Measurements from ENCODE around the gene ERBB3. TPM values are rescaled to one million over a fixed set of nuclear protein-coding genes. Genes with fewer than 3 reads are reported as not detected.
"Not testable (repeated sequence)": the region's sequence is repeated elsewhere in the genome, so short reads cannot be mapped to it uniquely, and the experiment has no call there.

The ERBB3 gene
- polyA plus RNA-seq, 4 donors = 53.0 to 436 (median 106) TPM

DNA sequence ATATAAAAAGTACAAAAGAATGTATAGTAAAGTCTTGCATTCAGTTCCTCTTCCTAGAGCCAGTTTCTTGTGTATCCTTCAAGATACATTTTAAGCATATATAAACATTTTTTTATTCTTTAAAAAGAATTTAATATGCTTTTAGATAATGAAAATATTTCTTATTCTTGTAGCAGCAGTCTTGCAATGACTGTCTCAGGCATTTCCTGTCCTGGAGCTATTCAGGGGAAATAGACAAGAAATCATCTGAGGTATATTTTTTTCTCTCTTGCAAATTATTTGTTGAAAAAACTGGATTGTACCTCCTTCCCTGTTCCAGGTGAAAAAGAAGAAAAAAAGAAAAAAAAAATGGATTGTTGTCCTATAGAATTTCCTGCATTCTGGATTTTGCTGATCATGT, 17.0 kb upstream of the ERBB3 start:
- Histone ChIP-seq H3K27ac (ENCODE audit: low read depth in 1 of 3, low read length in 2 of 3) (no peak overlapping the region), H3K36me3 (ENCODE audit: control insufficient read depth in 3 of 3, insufficient read depth in 2 of 3, low read depth in 1 of 3, low read length in 3 of 3) (no peaks in the 10 kb centered on the region), H3K4me1 (ENCODE audit: control insufficient read depth in 3 of 3, insufficient read depth in 2 of 3, low read depth in 1 of 3, low read length in 2 of 3) (no peaks in the 10 kb centered on the region), H3K4me3 (ENCODE audit: low read depth in 1 of 3, low read length in 3 of 3) (no peak overlapping the region), H3K27me3 (ENCODE audit: control insufficient read depth in 3 of 3, insufficient read depth in 3 of 3, low read length in 3 of 3) (no peaks in the 10 kb centered on the region), H3K9me3 (ENCODE audit: control insufficient read depth in 2 of 2, insufficient read depth in 1 of 2, low read depth in 1 of 2, low read length in 1 of 2) (no peaks in the 10 kb centered on the region)
- FAIRE-seq (no peak), DNase-seq (no peak)

DNA sequence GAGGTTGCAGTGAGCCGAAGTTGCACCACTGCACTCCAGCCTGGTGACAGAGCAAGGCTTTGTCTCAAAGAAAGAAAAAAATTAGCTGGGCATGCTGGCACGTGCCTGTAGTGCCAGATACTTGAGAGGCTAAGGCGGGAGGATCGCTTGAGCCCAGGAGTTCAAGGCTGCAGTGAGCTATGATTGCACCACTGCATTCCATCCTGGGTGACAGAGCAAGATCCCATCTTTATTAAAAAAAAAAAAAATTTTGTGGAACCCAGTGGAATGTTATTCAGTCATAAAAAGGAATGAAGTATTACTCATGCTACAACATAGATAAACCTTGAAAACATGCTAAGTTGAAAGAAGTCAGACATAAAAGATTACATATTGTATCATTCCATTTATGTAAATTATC, 8.3 kb upstream of the ERBB3 start:
- Histone ChIP-seq H3K9me3 (ENCODE audit: control insufficient read depth in 2 of 2, insufficient read depth in 1 of 2, low read depth in 1 of 2, low read length in 1 of 2) (no peaks in the 10 kb centered on the region), H3K4me3 (ENCODE audit: low read depth in 1 of 3, low read length in 3 of 3) (no peak overlapping the region), H3K4me1 (ENCODE audit: control insufficient read depth in 3 of 3, insufficient read depth in 2 of 3, low read depth in 1 of 3, low read length in 2 of 3) (no peaks in the 10 kb centered on the region), H3K27ac (ENCODE audit: low read depth in 1 of 3, low read length in 2 of 3) (no peak overlapping the region), H3K36me3 (ENCODE audit: control insufficient read depth in 3 of 3, insufficient read depth in 2 of 3, low read depth in 1 of 3, low read length in 3 of 3) (no peaks in the 10 kb centered on the region), H3K27me3 (ENCODE audit: control insufficient read depth in 3 of 3, insufficient read depth in 3 of 3, low read length in 3 of 3) (no peaks in the 10 kb centered on the region)
- FAIRE-seq = no peak
- DNase-seq = no peak
- WGBS, 3 donors = 80 to 86% (median 81%) methylated on average over 4 of the region's 4 CpGs

DNA sequence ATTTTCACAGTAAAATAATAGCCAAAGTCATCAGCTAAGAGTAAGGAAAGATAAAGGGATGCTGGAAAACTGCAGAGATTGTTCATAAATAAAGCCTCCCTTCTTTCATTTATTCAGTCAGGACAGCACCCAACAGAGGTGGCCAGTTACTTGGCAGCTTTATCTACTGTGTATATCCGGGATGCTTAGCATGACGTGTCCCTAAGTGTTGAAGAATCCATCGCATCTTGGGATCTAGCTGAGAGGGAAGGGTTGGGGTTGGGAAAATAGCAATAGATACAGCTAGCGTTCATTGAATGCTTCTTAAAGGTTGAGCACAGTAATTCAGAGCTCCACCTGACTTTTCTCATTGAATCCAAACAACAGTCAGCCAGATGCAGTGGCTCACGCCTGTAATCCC, 5.6 kb upstream of the ERBB3 start:
- H3K27ac ChIP-seq (ENCODE audit: low read depth in 1 of 3, low read length in 2 of 3) = no peak overlapping the region
- no peak for DNase-seq
- 85 to 91% (median 86%) methylated on average over 5 of the region's 5 CpGs for WGBS, 3 donors

DNA sequence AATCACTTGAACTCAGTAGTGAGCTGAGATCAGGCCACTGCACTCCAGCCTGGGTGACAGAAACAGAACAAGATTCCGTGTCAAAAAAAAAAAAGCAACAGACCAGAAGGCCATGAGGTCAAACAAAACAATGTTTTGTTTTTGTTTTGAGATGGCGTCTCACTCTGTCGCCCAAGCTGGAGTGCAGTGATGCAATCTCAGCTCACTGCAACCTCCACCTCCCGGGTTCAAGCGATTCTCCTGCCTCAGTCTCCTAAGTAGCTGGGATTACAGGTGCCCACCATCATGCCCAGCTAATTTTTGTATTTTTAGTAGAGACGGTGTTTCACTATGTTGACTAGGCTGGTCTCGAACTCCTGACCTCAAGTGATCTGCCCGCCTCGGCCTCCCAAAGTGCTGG, 2.0 kb upstream of the ERBB3 start:
- H3K4me3 ChIP-seq (ENCODE audit: low read depth in 1 of 3, low read length in 3 of 3); H3K9me3 ChIP-seq (ENCODE audit: control insufficient read depth in 2 of 2, insufficient read depth in 1 of 2, low read depth in 1 of 2, low read length in 1 of 2); DNase-seq; H3K27ac ChIP-seq (ENCODE audit: low read depth in 1 of 3, low read length in 2 of 3); FAIRE-seq; H3K27me3 ChIP-seq (ENCODE audit: control insufficient read depth in 3 of 3, insufficient read depth in 3 of 3, low read length in 3 of 3): not testable (repeated sequence)
- WGBS, 3 donors = 86 to 95% (median 88%) methylated on average over 9 of the region's 9 CpGs
- peaks cover 0 to 18% (median 2%) of the 10 kb centered on the region in 3 donors for H3K4me1 ChIP-seq (ENCODE audit: control insufficient read depth in 3 of 3, insufficient read depth in 2 of 3, low read depth in 1 of 3, low read length in 2 of 3)
- H3K36me3 ChIP-seq (ENCODE audit: control insufficient read depth in 3 of 3, insufficient read depth in 2 of 3, low read depth in 1 of 3, low read length in 3 of 3) = peaks cover 0 to 14% (median 0%) of the 10 kb centered on the region in 3 donors

More for the DNA sequence above, 5.6 kb upstream of the ERBB3 start:
- Histone ChIP-seq H3K27me3 (ENCODE audit: control insufficient read depth in 3 of 3, insufficient read depth in 3 of 3, low read length in 3 of 3) (no peaks in the 10 kb centered on the region), H3K4me3 (ENCODE audit: low read depth in 1 of 3, low read length in 3 of 3) (no peak overlapping the region), H3K4me1 (ENCODE audit: control insufficient read depth in 3 of 3, insufficient read depth in 2 of 3, low read depth in 1 of 3, low read length in 2 of 3) (peaks cover 0 to 4% (median 0%) of the 10 kb centered on the region in 3 donors), H3K36me3 (ENCODE audit: control insufficient read depth in 3 of 3, insufficient read depth in 2 of 3, low read depth in 1 of 3, low read length in 3 of 3) (no peaks in the 10 kb centered on the region), H3K9me3 (ENCODE audit: control insufficient read depth in 2 of 2, insufficient read depth in 1 of 2, low read depth in 1 of 2, low read length in 1 of 2) (no peaks in the 10 kb centered on the region)
- FAIRE-seq = no peak

DNA sequence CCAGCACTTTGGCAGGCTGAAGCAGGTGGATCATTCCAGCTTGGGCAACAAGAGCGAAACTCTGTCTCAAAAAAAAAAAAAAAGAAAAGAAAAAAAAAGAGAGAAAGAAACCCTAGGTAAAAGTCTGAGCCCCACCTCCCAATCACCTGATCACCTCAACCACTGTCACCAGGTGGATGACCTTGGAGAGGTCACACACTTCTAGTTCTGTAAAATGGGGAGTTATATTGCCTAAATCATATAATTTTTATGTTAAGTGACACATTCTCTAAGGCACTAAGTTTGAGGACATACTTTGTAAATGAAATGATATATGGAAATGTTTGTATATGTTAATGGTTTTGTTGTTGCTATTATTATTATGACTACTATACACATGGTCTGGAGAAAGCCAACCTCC, 1.5 kb upstream of the ERBB3 start:
- WGBS, 3 donors = 100% methylated on average over 1 of the region's 1 CpG
- DNase-seq = no peak
- H3K27me3 ChIP-seq (ENCODE audit: control insufficient read depth in 3 of 3, insufficient read depth in 3 of 3, low read length in 3 of 3) = peaks cover 0 to 6% (median 0%) of the 10 kb centered on the region in 3 donors
- H3K9me3 ChIP-seq (ENCODE audit: control insufficient read depth in 2 of 2, insufficient read depth in 1 of 2, low read depth in 1 of 2, low read length in 1 of 2) = no peaks in the 10 kb centered on the region
- peaks cover 0 to 23% (median 2%) of the 10 kb centered on the region in 3 donors for H3K4me1 ChIP-seq (ENCODE audit: control insufficient read depth in 3 of 3, insufficient read depth in 2 of 3, low read depth in 1 of 3, low read length in 2 of 3)
- H3K4me3 ChIP-seq (ENCODE audit: low read depth in 1 of 3, low read length in 3 of 3) = peak overlapping the region in 1 of 3 donors; percentile 92
- H3K36me3 ChIP-seq (ENCODE audit: control insufficient read depth in 3 of 3, insufficient read depth in 2 of 3, low read depth in 1 of 3, low read length in 3 of 3) = peaks cover 0 to 18% (median 0%) of the 10 kb centered on the region in 3 donors
- H3K27ac ChIP-seq (ENCODE audit: low read depth in 1 of 3, low read length in 2 of 3) = peak overlapping the region in 1 of 3 donors; percentile 100
- no peak for FAIRE-seq

DNA sequence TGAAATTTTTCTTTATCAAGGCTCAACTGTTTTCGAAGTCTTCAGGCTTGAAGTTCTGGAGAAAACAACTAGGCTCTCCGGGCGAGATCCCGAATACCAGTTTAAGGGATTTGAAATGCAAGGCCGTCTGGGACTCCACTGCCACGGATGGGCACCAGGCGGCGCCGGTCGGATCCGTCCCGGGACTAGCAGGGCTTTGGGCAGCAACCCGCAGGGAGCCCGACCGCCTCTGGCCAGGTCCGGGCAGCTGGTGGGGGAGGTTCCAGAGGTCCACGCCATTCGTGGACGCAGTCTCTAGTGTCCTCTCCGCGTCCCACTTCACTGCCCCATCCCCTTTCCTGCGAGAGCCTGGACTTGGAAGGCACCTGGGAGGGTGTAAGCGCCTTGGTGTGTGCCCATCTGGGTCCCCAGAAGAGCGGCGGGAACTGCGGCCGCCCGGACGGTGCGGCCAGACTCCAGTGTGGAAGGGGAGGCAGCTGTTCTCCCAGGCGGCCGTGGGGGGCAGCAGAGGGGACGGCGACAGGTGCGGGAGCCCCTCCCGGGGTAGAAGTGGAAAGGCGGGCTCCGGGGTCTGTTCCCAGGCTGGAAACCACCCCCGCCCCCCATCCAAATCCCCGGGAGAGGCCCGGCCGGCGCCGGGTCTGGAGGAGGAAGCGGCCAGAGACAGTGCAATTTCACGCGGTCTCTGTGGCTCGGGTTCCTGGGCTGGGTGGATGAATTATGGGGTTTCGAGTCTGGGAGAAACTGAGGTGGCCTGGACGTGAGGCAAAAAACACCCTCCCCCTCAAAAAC, 838 bp upstream of the ERBB3 start:
- H3K4me3 ChIP-seq (ENCODE audit: low read depth in 1 of 3, low read length in 3 of 3) = peak overlapping the region; percentile 73 to 92 (median 74)
- H3K9me3 ChIP-seq (ENCODE audit: control insufficient read depth in 2 of 2, insufficient read depth in 1 of 2, low read depth in 1 of 2, low read length in 1 of 2) = no peaks in the 10 kb centered on the region
- H3K4me1 ChIP-seq (ENCODE audit: control insufficient read depth in 3 of 3, insufficient read depth in 2 of 3, low read depth in 1 of 3, low read length in 2 of 3) = peaks cover 0 to 30% (median 2%) of the 10 kb centered on the region in 3 donors
- 2 to 6% (median 3%) methylated on average over 45 to 50 of the region's 50 CpGs for WGBS, 3 donors
- FAIRE-seq = no peak
- H3K36me3 ChIP-seq (ENCODE audit: control insufficient read depth in 3 of 3, insufficient read depth in 2 of 3, low read depth in 1 of 3, low read length in 3 of 3) = peaks cover 0 to 25% (median 0%) of the 10 kb centered on the region in 3 donors
- H3K27ac ChIP-seq (ENCODE audit: low read depth in 1 of 3, low read length in 2 of 3) = peak overlapping the region; percentile 95 to 100 (median 98)
- peak; percentile 88 to 94 for DNase-seq
- H3K27me3 ChIP-seq (ENCODE audit: control insufficient read depth in 3 of 3, insufficient read depth in 3 of 3, low read length in 3 of 3) = peaks cover 0 to 6% (median 0%) of the 10 kb centered on the region in 3 donors

DNA sequence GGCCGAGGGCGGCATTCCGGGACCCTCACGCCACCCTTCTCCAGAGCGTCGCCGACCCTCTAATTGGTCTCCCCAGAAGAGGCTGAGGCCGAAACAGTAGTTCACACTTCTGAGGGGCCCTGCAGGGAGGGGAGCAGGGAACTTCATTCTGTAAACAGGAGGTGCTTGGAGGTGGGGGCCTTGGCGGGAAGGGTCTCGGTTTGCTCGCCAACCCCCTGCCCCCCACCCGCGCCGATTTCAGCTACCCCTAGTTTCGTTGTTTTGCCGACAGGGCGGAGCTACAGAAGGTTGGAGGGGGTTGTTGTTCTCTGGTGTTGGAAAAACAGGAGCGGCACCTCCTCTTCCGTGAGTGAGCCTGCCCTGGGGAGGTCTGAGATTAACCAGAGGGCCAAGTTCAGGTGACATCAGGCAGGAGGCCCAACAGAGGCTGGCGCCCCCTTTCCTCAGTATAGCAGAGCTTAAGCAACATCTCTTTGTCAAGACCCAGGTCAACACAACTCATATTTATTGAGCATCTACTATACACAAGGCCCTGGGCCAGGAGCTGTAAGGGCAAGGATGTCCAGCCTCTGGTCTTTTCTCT, 682 bp downstream of the ERBB3 start:
- H3K36me3 ChIP-seq (ENCODE audit: control insufficient read depth in 3 of 3, insufficient read depth in 2 of 3, low read depth in 1 of 3, low read length in 3 of 3) = peaks cover 0 to 40% (median 0%) of the 10 kb centered on the region in 3 donors
- H3K27ac ChIP-seq (ENCODE audit: low read depth in 1 of 3, low read length in 2 of 3) = peak overlapping the region; percentile 95 to 100 (median 98)
- no peaks in the 10 kb centered on the region for H3K9me3 ChIP-seq (ENCODE audit: control insufficient read depth in 2 of 2, insufficient read depth in 1 of 2, low read depth in 1 of 2, low read length in 1 of 2)
- H3K4me3 ChIP-seq (ENCODE audit: low read depth in 1 of 3, low read length in 3 of 3) = peak overlapping the region; percentile 73 to 92 (median 74)
- FAIRE-seq = no peak
- H3K4me1 ChIP-seq (ENCODE audit: control insufficient read depth in 3 of 3, insufficient read depth in 2 of 3, low read depth in 1 of 3, low read length in 2 of 3) = peaks cover 0 to 41% (median 2%) of the 10 kb centered on the region in 3 donors
- DNase-seq = peak; percentile 94 to 95
- H3K27me3 ChIP-seq (ENCODE audit: control insufficient read depth in 3 of 3, insufficient read depth in 3 of 3, low read length in 3 of 3) = peaks cover 0 to 6% (median 0%) of the 10 kb centered on the region in 3 donors
- 6 to 21% (median 15%) methylated on average over 20 of the region's 20 CpGs for WGBS, 3 donors

DNA sequence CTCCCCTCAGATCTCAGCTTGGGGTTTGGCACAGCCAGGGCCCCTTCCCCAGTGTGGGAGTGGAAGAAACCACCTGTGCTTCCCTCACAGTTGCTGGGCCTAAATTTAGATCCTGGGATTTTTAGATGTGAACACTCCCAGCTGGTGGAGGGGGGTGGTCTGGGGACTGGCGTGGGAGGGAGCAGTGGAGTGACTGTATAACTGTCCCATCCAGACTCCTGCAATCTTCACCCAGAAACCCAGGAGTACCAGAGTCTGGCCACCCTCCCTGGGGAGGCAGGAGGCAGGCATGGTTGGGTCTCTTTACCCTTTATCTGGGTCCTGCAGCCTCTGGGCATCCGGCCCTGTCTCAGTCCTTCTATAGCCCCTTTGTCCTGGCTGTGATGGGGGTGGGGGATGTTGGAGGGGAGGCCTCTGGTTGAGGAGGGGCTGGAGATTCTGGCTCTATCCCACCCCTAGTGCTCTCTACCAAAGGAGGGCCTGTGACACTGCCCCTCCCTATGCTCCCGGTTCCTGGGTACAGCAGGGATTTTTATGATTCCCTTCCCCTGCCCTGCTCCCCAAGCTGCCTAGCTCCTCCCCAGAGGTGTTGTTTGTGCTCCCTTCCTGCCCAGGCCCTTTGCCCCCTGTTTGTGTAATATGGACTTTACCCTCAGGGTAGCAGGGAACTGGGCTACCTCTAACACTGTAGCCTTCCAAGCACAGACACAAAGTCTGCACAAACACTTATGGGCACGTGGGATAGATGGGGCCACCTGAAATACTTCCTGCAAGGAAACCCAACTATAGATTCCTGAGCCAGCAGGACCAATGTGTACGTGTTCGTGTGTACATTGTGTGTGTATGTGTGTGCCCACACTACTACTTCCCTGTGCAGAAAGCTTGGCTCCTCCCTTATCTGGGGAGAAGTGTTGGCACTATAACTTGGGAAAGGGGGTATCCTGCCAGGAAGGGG, 1.7 kb downstream of the ERBB3 start:
- H3K27me3 ChIP-seq (ENCODE audit: control insufficient read depth in 3 of 3, insufficient read depth in 3 of 3, low read length in 3 of 3) = peaks cover 0 to 6% (median 0%) of the 10 kb centered on the region in 3 donors
- 11 to 43% (median 37%) methylated on average over 5 to 6 of the region's 6 CpGs for WGBS, 3 donors
- H3K9me3 ChIP-seq (ENCODE audit: control insufficient read depth in 2 of 2, insufficient read depth in 1 of 2, low read depth in 1 of 2, low read length in 1 of 2) = no peaks in the 10 kb centered on the region
- peak overlapping the region; percentile 95 to 100 (median 98) for H3K27ac ChIP-seq (ENCODE audit: low read depth in 1 of 3, low read length in 2 of 3)
- no peak for FAIRE-seq
- DNase-seq = peak; percentile 97 to 99
- peaks cover 0 to 41% (median 2%) of the 10 kb centered on the region in 3 donors for H3K4me1 ChIP-seq (ENCODE audit: control insufficient read depth in 3 of 3, insufficient read depth in 2 of 3, low read depth in 1 of 3, low read length in 2 of 3)
- peak overlapping the region; percentile 40 to 92 (median 73) for H3K4me3 ChIP-seq (ENCODE audit: low read depth in 1 of 3, low read length in 3 of 3)
- peaks cover 0 to 49% (median 7%) of the 10 kb centered on the region in 3 donors for H3K36me3 ChIP-seq (ENCODE audit: control insufficient read depth in 3 of 3, insufficient read depth in 2 of 3, low read depth in 1 of 3, low read length in 3 of 3)

Data from small intestine (tissue), 7 donors.